Stimulated activated naive CD4-positive, alpha-beta T cell treated with Interleukin-2 at 50 U/mL for 16 hours (primary cell): ENCODE data around the gene ZNF582.

Experiments used
- DNase-seq: peaks from one replicate; lab custom pipeline; 2025; lab: John Stamatoyannopoulos, UW

Gene ZNF582

GRCh38 chr19:56393119-56394012 is at the start of gene ZNF582:
Gene ZNF582, minus strand, starts transcription at chr19:56393534. Its CDS starts 1,782 bp downstream, at chr19:56391752.
- peak; percentile 89 for DNase-seq

GRCh38 chr19:56441206-56441792 is 48.0 kb upstream of the ZNF582 start:
- no peak for DNase-seq

DNA sequence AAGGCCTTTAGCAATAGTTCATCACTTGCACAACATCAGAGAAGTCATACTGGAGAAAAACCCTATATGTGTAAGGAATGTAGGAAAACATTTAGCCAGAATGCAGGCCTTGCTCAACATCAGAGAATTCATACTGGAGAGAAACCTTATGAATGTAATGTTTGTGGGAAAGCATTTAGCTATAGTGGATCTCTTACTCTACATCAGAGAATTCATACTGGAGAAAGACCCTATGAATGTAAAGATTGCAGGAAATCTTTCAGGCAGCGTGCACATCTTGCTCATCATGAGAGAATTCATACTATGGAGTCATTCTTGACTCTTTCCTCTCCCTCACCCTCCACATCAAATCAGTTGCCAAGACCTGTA is 30.6 kb upstream of the ZNF582 start:
- DNase-seq: no peak

GRCh38 chr19:56423276-56423984 is 30.1 kb upstream of the ZNF582 start:
- no peak for DNase-seq

DNA sequence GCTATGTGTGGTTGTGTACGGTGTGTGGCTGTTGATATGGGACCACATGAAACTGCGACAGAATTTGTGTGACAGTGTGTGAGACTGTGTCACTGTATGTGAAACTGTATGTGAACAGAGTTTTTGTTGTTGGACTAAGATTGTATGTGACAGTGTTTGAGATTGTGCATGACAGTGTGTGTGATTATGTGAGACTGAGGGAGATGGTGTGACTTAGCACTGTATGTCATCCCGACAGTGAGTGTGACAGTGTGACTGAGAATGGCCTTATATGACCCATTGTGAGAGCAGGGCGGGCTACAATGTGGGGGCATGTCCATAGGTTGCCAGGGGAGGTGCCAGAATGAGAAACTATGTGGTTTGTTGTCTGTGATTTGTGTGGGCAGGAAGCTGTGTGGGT is 11.7 kb upstream of the ZNF582 start:
- no peak for DNase-seq

- no peak for DNase-seq
Observed at GRCh38 chr19:56404705-56405056, 11.3 kb upstream of the ZNF582 start.

DNA sequence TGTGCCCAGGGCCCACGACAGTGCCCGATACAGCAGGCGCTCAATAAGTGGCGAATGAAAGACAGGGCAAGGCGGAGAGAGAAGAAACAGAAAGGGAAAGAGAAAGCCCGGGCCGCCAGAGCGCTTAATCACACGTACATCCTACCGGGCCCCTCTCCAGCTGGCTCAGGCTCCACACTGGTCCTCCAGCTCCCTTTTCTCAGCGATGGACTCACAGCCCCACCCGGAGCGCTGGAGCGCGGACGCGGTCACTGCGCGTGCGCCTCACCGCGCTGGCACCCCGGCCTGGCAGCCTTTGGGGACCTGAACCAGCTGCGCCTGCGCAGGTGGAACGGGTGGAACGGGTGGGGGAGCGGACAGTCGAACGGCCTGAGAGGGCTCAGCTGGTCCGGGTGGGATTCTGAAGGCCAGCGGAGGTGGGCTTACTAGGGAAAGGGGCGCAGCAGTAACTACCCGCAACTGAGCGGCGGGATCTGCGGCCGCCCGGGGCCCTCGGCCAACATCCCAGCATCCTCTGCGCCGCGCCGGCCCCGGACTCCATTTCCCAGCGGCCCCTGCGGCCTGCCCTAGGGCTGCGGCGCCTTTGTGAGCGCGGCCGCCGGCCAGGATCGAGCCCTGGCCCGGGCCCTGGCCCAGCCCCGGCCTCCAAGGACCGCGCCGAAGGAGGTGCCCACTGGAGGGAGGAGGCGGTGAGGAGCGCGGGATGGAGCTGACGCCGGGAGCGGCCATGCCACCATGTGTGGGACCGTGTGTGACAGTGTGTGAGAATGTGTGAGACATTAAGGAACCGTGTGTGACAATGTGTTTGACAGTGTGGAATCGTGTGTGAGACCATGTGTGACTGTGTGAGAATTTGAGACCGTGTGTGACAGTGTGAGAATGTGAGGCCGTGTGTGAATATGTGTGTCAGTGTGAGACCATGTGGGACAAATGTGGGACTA is 10.7 kb upstream of the ZNF582 start, which contains the start of gene ZNF583:
Gene ZNF583 (plus strand): TSS at position 569 of the 941 bp plus-strand sequence. CDS start 2,783 bp downstream, outside the sequence.
- DNase-seq: peak; percentile 86

GRCh38 chr19:56403261-56403660 is 9.9 kb upstream of the ZNF582 start:
- DNase-seq: peak; percentile 1

DNA sequence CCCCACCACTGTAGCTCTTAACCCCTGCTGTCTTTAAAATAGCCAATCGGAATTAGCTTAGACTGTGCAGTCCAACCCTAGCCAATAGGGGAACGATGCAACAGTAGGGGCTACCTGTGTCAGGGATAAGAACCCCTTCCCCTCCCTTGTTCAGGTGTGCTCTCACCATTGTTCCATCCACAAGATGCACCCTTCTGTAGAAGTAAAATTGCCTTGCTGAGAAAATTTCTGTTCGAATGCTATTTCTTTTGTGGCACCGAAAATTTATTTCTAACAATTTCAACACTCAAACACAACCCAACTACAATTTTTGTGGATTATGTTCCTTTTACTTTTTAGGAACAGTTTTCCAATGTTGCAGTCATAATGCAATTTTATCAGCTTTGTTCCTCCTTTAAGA is 7.2 kb upstream of the ZNF582 start:
- no peak for DNase-seq

DNA sequence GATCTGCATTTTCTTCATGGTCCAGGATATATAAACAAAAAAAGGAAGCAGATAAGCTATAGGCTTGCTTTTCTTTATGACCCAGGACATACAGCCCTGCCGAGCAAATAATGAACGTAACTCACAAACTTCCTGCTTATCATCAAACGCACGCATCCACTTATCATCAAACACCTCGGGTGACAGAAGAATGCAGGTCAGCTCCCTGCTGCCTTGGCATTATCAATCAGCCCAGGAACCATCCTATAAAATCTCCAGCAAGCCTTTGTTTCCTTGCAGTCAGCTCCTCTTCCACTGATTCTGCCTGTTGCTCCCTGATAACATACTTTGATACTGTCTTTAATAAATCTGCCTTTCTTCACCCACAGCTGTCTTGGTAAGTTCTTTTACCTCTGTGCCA is 5.5 kb upstream of the ZNF582 start:
- no peak for DNase-seq

- no peak for DNase-seq
Observed at GRCh38 chr19:56383826-56384605, 9.3 kb downstream of the ZNF582 start.

- no peak for DNase-seq
Observed at GRCh38 chr19:56377105-56377924, 16.0 kb downstream of the ZNF582 start.

DNA sequence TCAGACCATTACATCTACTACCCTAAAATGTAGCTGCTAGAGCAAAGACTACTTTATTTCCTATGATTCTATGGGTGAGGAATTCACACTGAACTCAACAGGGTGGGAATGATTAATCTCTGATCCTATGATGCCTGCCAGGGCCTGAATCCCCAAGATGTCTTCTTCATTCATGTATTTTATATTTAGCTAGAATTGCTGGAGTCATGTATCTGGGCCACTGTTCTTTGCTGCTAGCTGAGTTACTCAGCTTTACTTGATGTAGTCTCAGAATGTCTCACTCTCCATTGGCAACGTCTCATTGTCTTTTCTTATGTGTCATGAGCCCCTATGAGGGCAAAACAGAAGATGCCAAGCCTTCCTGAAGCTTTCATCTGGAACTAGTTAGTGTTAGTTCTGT is 21.1 kb downstream of the ZNF582 start:
- DNase-seq: no peak

DNA sequence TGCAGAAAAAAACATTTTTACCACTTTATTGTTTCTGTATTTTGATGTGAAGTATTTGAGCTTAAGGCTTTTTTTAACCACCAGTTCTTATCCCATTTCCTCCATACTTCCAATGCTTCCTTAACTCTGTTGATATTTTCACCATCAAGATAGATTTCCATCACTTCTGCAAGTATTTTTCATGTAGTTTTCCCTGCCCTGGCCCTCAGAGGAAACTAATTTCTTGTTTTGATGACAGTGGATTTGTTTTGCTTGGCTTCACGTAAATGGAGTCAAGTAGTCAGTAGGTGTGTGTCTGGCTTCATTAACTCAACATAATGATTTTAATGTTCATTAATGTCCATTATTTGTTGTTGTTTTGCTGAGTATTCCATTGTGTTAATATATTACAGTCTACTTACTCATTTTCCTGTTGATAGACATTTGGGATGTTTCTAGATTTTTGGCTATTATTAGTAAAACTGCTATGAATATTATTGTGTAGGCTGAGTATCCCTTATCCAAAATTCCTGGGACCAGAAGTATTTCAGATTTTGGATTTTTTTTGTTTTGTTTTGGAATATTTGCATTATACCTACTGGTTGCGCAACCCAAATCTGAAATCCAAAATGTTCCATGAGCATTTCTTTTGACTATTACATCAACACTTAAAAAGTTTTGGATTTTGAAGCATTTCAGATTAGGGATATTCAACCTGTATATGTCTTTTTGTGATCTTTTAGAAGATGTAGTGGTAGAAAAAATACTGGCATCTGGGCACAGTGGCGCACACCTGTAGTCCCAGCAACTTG is 23.3 kb downstream of the ZNF582 start:
- DNase-seq: no peak

- DNase-seq: peak; percentile 58
Observed at GRCh38 chr19:56367829-56368711, 25.3 kb downstream of the ZNF582 start.

DNA sequence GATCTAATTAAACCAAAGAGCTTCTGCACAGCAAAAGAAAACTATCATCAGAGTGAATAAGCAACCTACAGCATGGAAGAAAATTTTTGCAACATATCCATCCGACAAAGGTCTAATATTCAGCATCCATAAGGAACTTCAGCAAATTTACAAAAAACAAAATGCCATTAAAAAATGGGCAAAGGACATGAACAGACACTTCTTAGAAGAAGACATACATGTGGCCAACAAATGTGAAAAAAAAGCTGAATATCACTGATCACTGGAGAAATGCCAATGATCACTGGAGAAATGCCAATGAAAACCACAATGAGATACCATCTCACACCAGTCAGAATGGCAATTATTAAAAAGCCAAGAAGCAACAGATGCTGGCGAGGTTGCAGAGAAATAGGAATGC is 32.5 kb downstream of the ZNF582 start:
- DNase-seq: no peak

- DNase-seq: no peak
Observed at GRCh38 chr19:56356944-56357343, 36.4 kb downstream of the ZNF582 start.

- DNase-seq: no peak
Observed at GRCh38 chr19:56355517-56355916, 37.8 kb downstream of the ZNF582 start.
